Thoracic aorta (tissue), 2 donors: ENCODE data around the gene LYRM4. TPM values are rescaled to one million over a fixed set of nuclear protein-coding genes. Genes with fewer than 3 reads are reported as not detected.

Experiments used
- ATAC-seq: fragments of 150-250 bp; one replicate; pipeline ENCODE4 v1.8.0; 2017; ENCODE audit warnings: low read depth; ENCODE audit not compliant: insufficient number of reproducible peaks, low FRiP score
- DNase-seq: peaks from one replicate; pipeline ENCODE4 v3.0.0-alpha.2; 2020; ENCODE audit warnings: low spot score
- H3K27ac ChIP-seq, 2 donors: fragments of 200-600 bp; sonication (generic); 1 replicate in 1 of 2; 2 replicates in 1 of 2; pipeline ENCODE4 v1.5.1; 2016; ENCODE audit warnings: mild to moderate bottlenecking in 2 of 2, moderate library complexity in 2 of 2
- H3K27me3 ChIP-seq: fragments of 200-600 bp; sonication (generic); replicated peaks from 2 replicates; pipeline ENCODE4 v1.6.0; 2016; ENCODE audit warnings: mild to moderate bottlenecking; ENCODE audit not compliant: insufficient read depth
- H3K36me3 ChIP-seq: fragments of 200-600 bp; sonication (generic); one replicate; pipeline ENCODE4 v1.5.1; 2016
- H3K4me1 ChIP-seq, 2 donors: fragments of 200-600 bp; sonication (generic); 1 replicate in 1 of 2; 2 replicates in 1 of 2; pipeline versions ENCODE4 v1.5.1 to v1.6.0; 2016; ENCODE audit warnings: low read depth in 2 of 2, mild to moderate bottlenecking in 1 of 2; ENCODE audit not compliant: control insufficient read depth in 1 of 2
- H3K4me3 ChIP-seq: fragments of 200-600 bp; sonication (generic); 2 replicates; pipeline ENCODE4 v1.5.1; 2016; ENCODE audit warnings: mild to moderate bottlenecking
- H3K9me3 ChIP-seq: fragments of 200-600 bp; sonication (generic); 2 replicates; pipeline ENCODE4 v1.5.1; 2016
- total RNA-seq, 2 donors: library from RNA; depleted of rRNA; stranded (reverse); fragments of >200 nt; gene quantifications; one replicate each; pipeline versions ENCODE4 v1.1.0 to v1.2.3, GENCODE V29; 2016
- TF ChIP-seq, protein P1 (sequence below): fragments of 200-600 bp; sonication (generic); IDR thresholded peaks from one replicate; pipeline ENCODE4 v1.5.1; 2019; ENCODE audit warnings: antibody characterized with exemption

Gene LYRM4
- total RNA-seq, 2 donors from 2014 or later, result 6.9 to 27.2 TPM

DNA sequence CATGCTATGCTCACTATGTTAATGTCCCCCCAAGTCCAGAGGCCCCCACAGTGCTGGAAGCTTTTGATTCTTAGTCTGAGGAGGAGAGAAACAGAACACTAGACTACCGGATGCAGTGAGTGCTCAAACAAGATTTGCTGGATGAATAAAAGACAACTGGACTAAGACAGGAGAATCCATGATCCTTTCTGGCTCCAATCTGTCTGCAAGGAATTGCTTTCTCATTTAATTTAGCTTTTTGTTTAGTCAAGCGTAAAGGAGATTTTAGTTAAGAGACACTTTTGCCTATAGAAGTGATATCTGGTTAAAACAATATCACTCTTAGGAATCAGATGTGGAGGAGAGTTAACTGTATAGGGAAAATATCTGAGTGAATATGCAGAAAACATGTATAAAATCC, 13.5 kb downstream of the LYRM4 start:
- Histone ChIP-seq H3K27ac (no peak overlapping the region), H3K4me1 (no peaks in the 10 kb centered on the region), H3K4me3 (no peak overlapping the region), H3K36me3 (no peaks in the 10 kb centered on the region), H3K9me3 (no peaks in the 10 kb centered on the region), H3K27me3 (no peaks in the 10 kb centered on the region)
- no peak for ATAC-seq
- TF ChIP-seq, protein P1, sequence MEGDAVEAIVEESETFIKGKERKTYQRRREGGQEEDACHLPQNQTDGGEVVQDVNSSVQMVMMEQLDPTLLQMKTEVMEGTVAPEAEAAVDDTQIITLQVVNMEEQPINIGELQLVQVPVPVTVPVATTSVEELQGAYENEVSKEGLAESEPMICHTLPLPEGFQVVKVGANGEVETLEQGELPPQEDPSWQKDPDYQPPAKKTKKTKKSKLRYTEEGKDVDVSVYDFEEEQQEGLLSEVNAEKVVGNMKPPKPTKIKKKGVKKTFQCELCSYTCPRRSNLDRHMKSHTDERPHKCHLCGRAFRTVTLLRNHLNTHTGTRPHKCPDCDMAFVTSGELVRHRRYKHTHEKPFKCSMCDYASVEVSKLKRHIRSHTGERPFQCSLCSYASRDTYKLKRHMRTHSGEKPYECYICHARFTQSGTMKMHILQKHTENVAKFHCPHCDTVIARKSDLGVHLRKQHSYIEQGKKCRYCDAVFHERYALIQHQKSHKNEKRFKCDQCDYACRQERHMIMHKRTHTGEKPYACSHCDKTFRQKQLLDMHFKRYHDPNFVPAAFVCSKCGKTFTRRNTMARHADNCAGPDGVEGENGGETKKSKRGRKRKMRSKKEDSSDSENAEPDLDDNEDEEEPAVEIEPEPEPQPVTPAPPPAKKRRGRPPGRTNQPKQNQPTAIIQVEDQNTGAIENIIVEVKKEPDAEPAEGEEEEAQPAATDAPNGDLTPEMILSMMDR, result no peak
- DNase-seq, result no peak

DNA sequence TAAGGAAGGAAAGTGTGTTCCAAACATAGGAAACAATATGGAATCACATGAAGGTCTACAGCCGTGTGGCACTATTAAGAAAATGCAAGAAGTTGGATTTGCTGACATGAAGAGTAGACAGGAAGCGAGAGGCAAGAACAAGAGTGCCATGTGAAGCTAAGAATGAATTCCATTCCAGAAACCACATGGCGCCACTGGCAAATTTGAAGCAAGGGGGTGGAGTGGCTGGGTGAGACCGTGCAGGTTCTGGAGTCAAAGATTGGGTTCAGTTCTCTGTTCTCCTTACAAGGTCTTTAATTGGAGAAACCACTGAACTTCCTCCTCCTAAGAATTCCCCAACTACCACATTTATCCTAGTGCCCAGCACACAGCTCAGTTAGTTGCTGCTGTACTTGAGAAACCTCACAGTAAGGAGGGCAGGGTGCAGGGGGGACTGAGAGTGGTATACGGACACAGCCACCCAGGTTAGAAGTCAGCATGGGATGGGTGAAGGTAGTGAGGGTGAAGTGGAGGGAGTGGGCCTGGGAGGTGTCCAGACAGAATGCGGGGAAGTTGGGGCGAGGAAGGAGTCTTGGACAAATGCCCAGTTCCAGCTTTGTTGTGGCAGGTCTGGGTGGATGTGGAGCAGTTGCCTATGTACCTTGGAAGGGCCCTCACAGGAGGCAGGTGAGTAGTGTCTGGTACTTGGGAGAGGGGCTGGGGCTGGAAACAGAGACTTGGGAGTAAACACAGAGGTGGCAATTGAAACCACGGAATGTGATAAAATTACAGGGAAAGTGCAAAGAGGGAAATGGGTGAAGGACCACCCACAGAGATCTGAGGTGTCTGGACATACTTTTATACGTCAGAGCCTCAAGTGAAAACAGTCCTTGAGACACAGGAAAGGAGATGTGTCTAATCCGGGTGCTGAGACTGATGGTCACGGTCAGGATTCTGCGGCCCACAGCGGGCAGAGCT, 14.3 kb downstream of the LYRM4 start:
- ATAC-seq, result no peak
- no peak overlapping the region for H3K4me3 ChIP-seq
- H3K4me1 ChIP-seq, result no peaks in the 10 kb centered on the region

DNA sequence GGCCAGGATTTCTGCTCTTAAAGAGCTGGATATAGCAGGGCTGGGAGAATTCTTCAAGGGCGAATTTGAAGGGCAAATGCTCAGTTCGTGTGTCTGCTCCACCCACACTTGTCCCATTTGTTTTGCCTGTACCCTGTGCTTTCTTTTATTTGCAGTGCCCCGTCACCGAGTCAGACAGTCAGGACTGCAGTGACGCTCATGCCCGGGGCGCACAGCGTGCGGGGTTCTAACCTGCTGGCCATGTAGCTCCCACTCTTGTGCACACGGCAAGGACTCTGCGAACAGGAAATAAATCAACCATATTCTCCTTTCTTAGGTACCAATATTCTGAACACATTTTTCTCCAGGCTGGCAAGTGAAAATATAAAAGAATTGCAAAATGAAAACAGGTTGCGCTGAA, 17.7 kb downstream of the LYRM4 start:
- H3K27ac ChIP-seq, result no peak overlapping the region
- no peak for ATAC-seq
- H3K9me3 ChIP-seq, result no peaks in the 10 kb centered on the region
- no peak overlapping the region for H3K4me3 ChIP-seq
- TF ChIP-seq, protein P1, result no peak
- no peak for DNase-seq
- no peaks in the 10 kb centered on the region for H3K27me3 ChIP-seq
- H3K36me3 ChIP-seq, result no peaks in the 10 kb centered on the region
- H3K4me1 ChIP-seq, result no peaks in the 10 kb centered on the region

More for the DNA sequence above, 14.3 kb downstream of the LYRM4 start:
- H3K27ac ChIP-seq, result no peak overlapping the region
- TF ChIP-seq, protein P1, result no peak
- H3K27me3 ChIP-seq, result no peaks in the 10 kb centered on the region
- H3K36me3 ChIP-seq, result no peaks in the 10 kb centered on the region
- no peaks in the 10 kb centered on the region for H3K9me3 ChIP-seq
- no peak for DNase-seq

DNA sequence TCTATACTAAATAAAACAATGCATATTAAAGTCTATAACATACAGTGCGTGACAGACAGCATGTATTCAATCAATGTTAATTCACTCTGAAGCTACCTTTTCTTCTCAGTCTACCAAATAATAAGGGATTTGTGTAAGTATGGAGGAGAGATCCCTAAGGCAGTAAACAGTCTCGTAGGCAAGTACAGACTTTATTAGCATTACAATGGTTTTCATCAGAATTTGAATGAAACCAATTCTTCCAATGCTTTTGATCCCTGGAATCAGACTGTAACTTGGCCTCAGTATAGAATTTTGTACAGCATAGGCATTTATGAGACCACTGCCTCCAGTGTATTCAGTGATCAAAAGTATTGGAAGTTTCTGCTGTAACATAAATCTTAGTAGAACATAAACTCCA, 19.5 kb downstream of the LYRM4 start:
- TF ChIP-seq, protein P1, result no peak
- no peak overlapping the region for H3K4me3 ChIP-seq
- H3K27me3 ChIP-seq, result no peaks in the 10 kb centered on the region
- no peak for ATAC-seq
- H3K9me3 ChIP-seq, result no peaks in the 10 kb centered on the region
- H3K4me1 ChIP-seq, result no peaks in the 10 kb centered on the region
- H3K27ac ChIP-seq, result no peak overlapping the region
- H3K36me3 ChIP-seq, result no peaks in the 10 kb centered on the region
- no peak for DNase-seq

- Histone ChIP-seq H3K9me3 (no peaks in the 10 kb centered on the region), H3K27ac (no peak overlapping the region), H3K36me3 (no peaks in the 10 kb centered on the region), H3K27me3 (no peaks in the 10 kb centered on the region), H3K4me3 (no peak overlapping the region), H3K4me1 (no peaks in the 10 kb centered on the region)
- DNase-seq (no peak), ATAC-seq (no peak)
- TF ChIP-seq, protein P1, result no peak
Measured at GRCh38 chr6:5238336-5238735, 22.4 kb downstream of the LYRM4 start.
